SK-N-MC (cell line): Measurements from ENCODE around the gene CAMTA1.

Source experiments
- EZH2 ChIP-seq: fragments of 200-600 bp; sonication (generic); IDR thresholded peaks from one replicate; pipeline ENCODE4 v1.6.1; 2017; ENCODE audit warnings: antibody characterized with exemption
- POLR2AphosphoS5 ChIP-seq: IDR thresholded peaks from 2 replicates; pipeline ENCODE4 v1.6.1; 2012; ENCODE audit warnings: mild to moderate bottlenecking, low read depth, low read length, borderline replicate concordance

DNA sequence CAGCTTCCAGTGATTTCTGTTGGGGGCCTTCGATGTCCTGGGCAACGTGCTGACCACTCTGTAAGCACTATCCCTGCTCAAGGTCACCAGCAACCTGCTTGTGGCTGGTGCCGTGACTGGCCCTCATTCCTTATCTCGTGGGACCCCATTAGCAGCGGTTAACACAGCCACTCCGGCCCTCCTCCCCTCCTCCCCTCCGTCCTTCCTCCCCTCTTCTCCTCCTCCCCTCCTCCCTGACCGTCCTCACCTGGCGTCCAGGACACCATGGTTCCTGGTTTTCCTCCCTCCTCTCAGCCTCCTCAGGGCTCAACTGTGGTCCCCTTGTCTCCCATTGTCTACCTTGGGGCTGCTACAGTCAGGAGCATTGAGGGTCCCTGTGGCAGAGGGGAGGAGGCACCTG is 157.7 kb downstream of the CAMTA1 start:
- TF ChIP-seq POLR2AphosphoS5 (no peak), EZH2 (no peak)
